ENCODE results near the gene PDHX. TPM values are rescaled to one million over a fixed set of nuclear protein-coding genes. Genes with fewer than 3 reads are reported as not detected.

Gene PDHX
- total and polyA plus RNA-seq, 10 of the 15 experiments (the other 5 are each of a cell fraction or from before 2014, with no cell fraction given), result 14.5 to 41.9 (median 28.0) TPM

DNA sequence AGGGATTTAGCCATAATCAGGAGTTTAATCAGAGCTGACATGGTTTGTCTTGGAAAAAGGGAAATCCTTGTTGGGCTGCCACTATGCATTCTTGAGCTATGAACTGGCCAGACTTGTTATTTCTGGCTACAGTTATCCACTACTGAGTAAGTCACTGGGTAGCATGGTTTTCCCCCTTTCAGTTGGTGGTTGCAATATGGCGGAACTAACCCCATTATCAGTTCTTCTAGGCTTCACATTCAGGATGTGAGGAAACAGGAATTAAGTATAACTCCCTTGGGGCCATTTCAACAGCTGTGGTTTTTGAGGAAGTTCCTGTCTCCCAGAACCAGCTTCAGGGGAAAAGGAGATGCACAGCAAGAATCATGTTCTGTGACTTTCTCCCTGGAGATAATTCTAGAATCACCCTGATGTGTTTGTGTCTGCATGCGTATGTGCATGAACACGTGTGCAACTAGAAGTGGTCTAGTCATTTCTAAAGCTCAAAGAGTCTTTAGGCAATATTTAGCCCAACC is 119.5 kb downstream of the PDHX start (continued):
- TF ChIP-seq E2F8 (IDR thresholded peaks at IDR 0.05; ENCODE audit: low read depth, partially characterized antibody) (no peak), EZH2 (IDR thresholded peaks at IDR 0.05; ENCODE audit: borderline replicate concordance, control insufficient read depth, low read depth, low read length) (no peak), BHLHE40 (IDR thresholded peaks at IDR 0.05; ENCODE audit: borderline replicate concordance in 1 of 2, low read depth in 2 of 2, low read length in 1 of 2) (peak; percentile 79 to 88), EP300 (IDR thresholded peaks at IDR 0.05; ENCODE audit: borderline replicate concordance in 1 of 2, control insufficient read depth in 1 of 2, low read depth in 2 of 2, low read length in 2 of 2) (peak; percentile 42 to 55; a peak in 2 of 4 replicates), RAD21 (IDR thresholded peaks at IDR 0.05; ENCODE audit: insufficient read depth, low read depth, low read length) (peak; percentile 3; the same call in 1 of the 2 replicates), SMC3 (IDR thresholded peaks at IDR 0.05; ENCODE audit: borderline replicate concordance, low read length) (peak; percentile 2; the same call in 1 of the 2 replicates), SP1 (IDR thresholded peaks at IDR 0.05; ENCODE audit: low read depth, low read length) (no peak), BCL3 (IDR thresholded peaks at IDR 0.05; ENCODE audit: borderline replicate concordance, insufficient read depth, low read depth, low read length, poor library complexity, severe bottlenecking) (peak; percentile 86), FOXM1 (IDR thresholded peaks at IDR 0.05; ENCODE audit: low read depth, low read length) (peak; percentile 66), DPF2 (IDR thresholded peaks at IDR 0.05) (peak; percentile 59; the same call in 1 of the 2 replicates), ZNF217 (IDR thresholded peaks at IDR 0.05) (no peak), ZBED1 (IDR thresholded peaks at IDR 0.05; ENCODE audit: borderline replicate concordance) (0 out of 2 replicates have a peak, but pooled peaks have one; percentile 82), EGR1 (IDR thresholded peaks at IDR 0.05; ENCODE audit: borderline replicate concordance in 1 of 2, low read depth in 2 of 2, low read length in 2 of 2) (0 out of 3 replicates have a peak, but pooled peaks of 1 of the 2 experiments have one; percentile 55), YY1 (IDR thresholded peaks at IDR 0.05; ENCODE audit: low read depth, low read length) (peak; percentile 91), JUNB (IDR thresholded peaks at IDR 0.05) (peak; percentile 88)
- TF ChIP-seq, protein P1, sequence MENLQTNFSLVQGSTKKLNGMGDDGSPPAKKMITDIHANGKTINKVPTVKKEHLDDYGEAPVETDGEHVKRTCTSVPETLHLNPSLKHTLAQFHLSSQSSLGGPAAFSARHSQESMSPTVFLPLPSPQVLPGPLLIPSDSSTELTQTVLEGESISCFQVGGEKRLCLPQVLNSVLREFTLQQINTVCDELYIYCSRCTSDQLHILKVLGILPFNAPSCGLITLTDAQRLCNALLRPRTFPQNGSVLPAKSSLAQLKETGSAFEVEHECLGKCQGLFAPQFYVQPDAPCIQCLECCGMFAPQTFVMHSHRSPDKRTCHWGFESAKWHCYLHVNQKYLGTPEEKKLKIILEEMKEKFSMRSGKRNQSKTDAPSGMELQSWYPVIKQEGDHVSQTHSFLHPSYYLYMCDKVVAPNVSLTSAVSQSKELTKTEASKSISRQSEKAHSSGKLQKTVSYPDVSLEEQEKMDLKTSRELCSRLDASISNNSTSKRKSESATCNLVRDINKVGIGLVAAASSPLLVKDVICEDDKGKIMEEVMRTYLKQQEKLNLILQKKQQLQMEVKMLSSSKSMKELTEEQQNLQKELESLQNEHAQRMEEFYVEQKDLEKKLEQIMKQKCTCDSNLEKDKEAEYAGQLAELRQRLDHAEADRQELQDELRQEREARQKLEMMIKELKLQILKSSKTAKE (IDR thresholded peaks at IDR 0.05; ENCODE audit: low read depth, poor library complexity, severe bottlenecking), result peak; percentile 73
- TF ChIP-seq, protein P2, sequence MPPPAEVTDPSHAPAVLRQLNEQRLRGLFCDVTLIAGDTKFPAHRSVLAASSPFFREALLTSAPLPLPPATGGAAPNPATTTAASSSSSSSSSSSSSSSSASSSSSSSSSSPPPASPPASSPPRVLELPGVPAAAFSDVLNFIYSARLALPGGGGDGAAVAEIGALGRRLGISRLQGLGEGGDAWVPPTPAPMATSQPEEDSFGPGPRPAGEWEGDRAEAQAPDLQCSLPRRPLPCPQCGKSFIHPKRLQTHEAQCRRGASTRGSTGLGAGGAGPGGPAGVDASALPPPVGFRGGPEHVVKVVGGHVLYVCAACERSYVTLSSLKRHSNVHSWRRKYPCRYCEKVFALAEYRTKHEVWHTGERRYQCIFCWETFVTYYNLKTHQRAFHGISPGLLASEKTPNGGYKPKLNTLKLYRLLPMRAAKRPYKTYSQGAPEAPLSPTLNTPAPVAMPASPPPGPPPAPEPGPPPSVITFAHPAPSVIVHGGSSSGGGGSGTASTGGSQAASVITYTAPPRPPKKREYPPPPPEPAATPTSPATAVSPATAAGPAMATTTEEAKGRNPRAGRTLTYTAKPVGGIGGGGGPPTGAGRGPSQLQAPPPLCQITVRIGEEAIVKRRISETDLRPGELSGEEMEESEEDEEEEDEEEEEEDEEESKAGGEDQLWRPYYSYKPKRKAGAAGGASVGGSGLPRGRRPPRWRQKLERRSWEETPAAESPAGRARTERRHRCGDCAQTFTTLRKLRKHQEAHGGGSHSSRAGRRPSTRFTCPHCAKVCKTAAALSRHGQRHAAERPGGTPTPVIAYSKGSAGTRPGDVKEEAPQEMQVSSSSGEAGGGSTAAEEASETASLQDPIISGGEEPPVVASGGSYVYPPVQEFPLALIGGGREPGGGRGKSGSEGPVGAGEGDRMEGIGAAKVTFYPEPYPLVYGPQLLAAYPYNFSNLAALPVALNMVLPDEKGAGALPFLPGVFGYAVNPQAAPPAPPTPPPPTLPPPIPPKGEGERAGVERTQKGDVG (CRISPR knock-in tag; IDR thresholded peaks at IDR 0.05), result no peak

Data from GM12878 (cell line).